ENCODE results near the gene RIN1.

The RIN1 gene

GRCh38 chr11:66331542-66332370 is 4.5 kb downstream of the RIN1 start:
- H3K9me3 ChIP-seq (ENCODE audit: control insufficient read depth, low read length) = no peaks in the 10 kb centered on the region
- H4K8ac ChIP-seq (ENCODE audit: low read length) = peak overlapping the region; percentile 10

GRCh38 chr11:66330931-66331330 is 5.3 kb downstream of the RIN1 start:
- H2AK5ac ChIP-seq (ENCODE audit: low read length, severe bottlenecking) = peak overlapping the region; percentile 58

More at GRCh38 chr11:66331542-66332370, 4.5 kb downstream of the RIN1 start:
- DNase-seq = no peak
- H3K4me2 ChIP-seq (ENCODE audit: low read length, poor library complexity, severe bottlenecking) = no peak overlapping the region
- H3K18ac ChIP-seq (ENCODE audit: low read depth in 1 of 2, low read length in 2 of 2) = no peak overlapping the region
- H3K4me1 ChIP-seq (ENCODE audit: control insufficient read depth, insufficient read depth, low read depth, low read length) = peaks cover 62% of the 10 kb centered on the region
- no peak overlapping the region for H3K23ac ChIP-seq (ENCODE audit: low read length in 2 of 2)
- H3K27me3 ChIP-seq (ENCODE audit: control insufficient read depth in 1 of 2, insufficient read depth in 1 of 2, low read length in 2 of 2) = no peaks in the 10 kb centered on the region
- peak overlapping the region in 1 of 2 experiments; percentile 22 for H2BK12ac ChIP-seq (ENCODE audit: low read length in 2 of 2)
- H3K9ac ChIP-seq (ENCODE audit: low read length) = peak overlapping the region; percentile 3
- H3K27ac ChIP-seq (ENCODE audit: low read length, poor library complexity, severe bottlenecking) = no peak overlapping the region
- H3K4ac ChIP-seq (ENCODE audit: low read depth in 1 of 2, low read length in 2 of 2) = no peak overlapping the region
- peaks cover 38 to 43% of the 10 kb centered on the region in 2 experiments for H3K36me3 ChIP-seq (ENCODE audit: control insufficient read depth in 1 of 2, insufficient read depth in 2 of 2, low read depth in 1 of 2, low read length in 2 of 2)
- no peak overlapping the region for H2AFZ ChIP-seq (ENCODE audit: low read depth, low read length)
- H2AK5ac ChIP-seq (ENCODE audit: low read length, severe bottlenecking) = no peak overlapping the region
- peak overlapping the region; percentile 16 for H4K91ac ChIP-seq (ENCODE audit: low read length)
- WGBS = 96% methylated on average over 12 of the region's 12 CpGs
- H3K4me3 ChIP-seq (ENCODE audit: insufficient read depth in 1 of 2, low read depth in 1 of 2, low read length in 2 of 2) = no peak overlapping the region
- peak overlapping the region; percentile 59 for H2BK5ac ChIP-seq (ENCODE audit: low read depth, low read length, poor library complexity, severe bottlenecking)
- H2BK15ac ChIP-seq (ENCODE audit: low read depth, poor library complexity, severe bottlenecking) = no peak overlapping the region
- no peak overlapping the region for H2BK120ac ChIP-seq (ENCODE audit: low read depth, low read length)
- peaks cover 13% of the 10 kb centered on the region for H3K79me1 ChIP-seq (replicated peaks; ENCODE audit: low read length, poor library complexity, severe bottlenecking)
- no peak overlapping the region for H3K14ac ChIP-seq (ENCODE audit: low read length in 2 of 2)

GRCh38 chr11:66329165-66329673 is 7.0 kb downstream of the RIN1 start:
- peak overlapping the region; percentile 66 for H4K8ac ChIP-seq (ENCODE audit: low read length)
- no peak overlapping the region for H3K14ac ChIP-seq (ENCODE audit: low read length in 2 of 2)
- no peak overlapping the region for H4K91ac ChIP-seq (ENCODE audit: low read length)
- 93% methylated on average over 3 of the region's 3 CpGs for WGBS
- H3K4me1 ChIP-seq (ENCODE audit: control insufficient read depth, insufficient read depth, low read depth, low read length) = peaks cover 70% of the 10 kb centered on the region
- H3K23ac ChIP-seq (ENCODE audit: low read length in 2 of 2) = no peak overlapping the region
- no peak overlapping the region for H2BK12ac ChIP-seq (ENCODE audit: low read length in 2 of 2)
- H3K4me2 ChIP-seq (ENCODE audit: low read length, poor library complexity, severe bottlenecking) = no peak overlapping the region
- no peak overlapping the region for H3K27ac ChIP-seq (ENCODE audit: low read length, poor library complexity, severe bottlenecking)
- no peak overlapping the region for H2AK5ac ChIP-seq (ENCODE audit: low read length, severe bottlenecking)
- no peak overlapping the region for H2BK15ac ChIP-seq (ENCODE audit: low read depth, poor library complexity, severe bottlenecking)
- H2BK5ac ChIP-seq (ENCODE audit: low read depth, low read length, poor library complexity, severe bottlenecking) = no peak overlapping the region
- peak overlapping the region; percentile 85 for H3K9ac ChIP-seq (ENCODE audit: low read length)
- no peak for DNase-seq
- no peaks in the 10 kb centered on the region for H3K9me3 ChIP-seq (ENCODE audit: control insufficient read depth, low read length)
- H3K18ac ChIP-seq (ENCODE audit: low read depth in 1 of 2, low read length in 2 of 2) = peak overlapping the region in 1 of 2 experiments; percentile 11
- H3K4ac ChIP-seq (ENCODE audit: low read depth in 1 of 2, low read length in 2 of 2) = no peak overlapping the region
- H3K27me3 ChIP-seq (ENCODE audit: control insufficient read depth in 1 of 2, insufficient read depth in 1 of 2, low read length in 2 of 2) = no peaks in the 10 kb centered on the region
- H2BK120ac ChIP-seq (ENCODE audit: low read depth, low read length) = no peak overlapping the region
- H3K79me1 ChIP-seq (replicated peaks; ENCODE audit: low read length, poor library complexity, severe bottlenecking) = peaks cover 13% of the 10 kb centered on the region
- H3K36me3 ChIP-seq (ENCODE audit: control insufficient read depth in 1 of 2, insufficient read depth in 2 of 2, low read depth in 1 of 2, low read length in 2 of 2) = peaks cover 33 to 38% of the 10 kb centered on the region in 2 experiments
- no peak overlapping the region for H3K4me3 ChIP-seq (ENCODE audit: insufficient read depth in 1 of 2, low read depth in 1 of 2, low read length in 2 of 2)
- no peak overlapping the region for H2AFZ ChIP-seq (ENCODE audit: low read depth, low read length)

More at GRCh38 chr11:66330931-66331330, 5.3 kb downstream of the RIN1 start:
- Histone ChIP-seq H3K4me3 (ENCODE audit: insufficient read depth in 1 of 2, low read depth in 1 of 2, low read length in 2 of 2) (no peak overlapping the region), H3K4me2 (ENCODE audit: low read length, poor library complexity, severe bottlenecking) (no peak overlapping the region), H3K18ac (ENCODE audit: low read depth in 1 of 2, low read length in 2 of 2) (no peak overlapping the region), H4K91ac (ENCODE audit: low read length) (no peak overlapping the region), H3K4me1 (ENCODE audit: control insufficient read depth, insufficient read depth, low read depth, low read length) (peaks cover 67% of the 10 kb centered on the region), H3K4ac (ENCODE audit: low read depth in 1 of 2, low read length in 2 of 2) (no peak overlapping the region), H2BK15ac (ENCODE audit: low read depth, poor library complexity, severe bottlenecking) (no peak overlapping the region), H3K79me1 (replicated peaks; ENCODE audit: low read length, poor library complexity, severe bottlenecking) (peaks cover 13% of the 10 kb centered on the region), H3K14ac (ENCODE audit: low read length in 2 of 2) (no peak overlapping the region), H2AFZ (ENCODE audit: low read depth, low read length) (no peak overlapping the region), H3K27me3 (ENCODE audit: control insufficient read depth in 1 of 2, insufficient read depth in 1 of 2, low read length in 2 of 2) (no peaks in the 10 kb centered on the region), H3K36me3 (ENCODE audit: control insufficient read depth in 1 of 2, insufficient read depth in 2 of 2, low read depth in 1 of 2, low read length in 2 of 2) (peaks cover 38 to 43% of the 10 kb centered on the region in 2 experiments), H2BK120ac (ENCODE audit: low read depth, low read length) (no peak overlapping the region), H2BK5ac (ENCODE audit: low read depth, low read length, poor library complexity, severe bottlenecking) (no peak overlapping the region), H4K8ac (ENCODE audit: low read length) (no peak overlapping the region), H3K9me3 (ENCODE audit: control insufficient read depth, low read length) (no peaks in the 10 kb centered on the region), H2BK12ac (ENCODE audit: low read length in 2 of 2) (no peak overlapping the region), H3K27ac (ENCODE audit: low read length, poor library complexity, severe bottlenecking) (no peak overlapping the region), H3K23ac (ENCODE audit: low read length in 2 of 2) (no peak overlapping the region), H3K9ac (ENCODE audit: low read length) (peak overlapping the region; percentile 3)
- DNase-seq = no peak
- WGBS = 89% methylated on average over 10 of the region's 10 CpGs

All from mesenchymal stem cell (in vitro differentiated cells and primary cell).